Measurements from ENCODE around the gene C7orf57.
"Not testable (repeated sequence)": the region's sequence is repeated elsewhere in the genome, so short reads cannot be mapped to it uniquely, and the experiment has no call there.

The C7orf57 gene

DNA sequence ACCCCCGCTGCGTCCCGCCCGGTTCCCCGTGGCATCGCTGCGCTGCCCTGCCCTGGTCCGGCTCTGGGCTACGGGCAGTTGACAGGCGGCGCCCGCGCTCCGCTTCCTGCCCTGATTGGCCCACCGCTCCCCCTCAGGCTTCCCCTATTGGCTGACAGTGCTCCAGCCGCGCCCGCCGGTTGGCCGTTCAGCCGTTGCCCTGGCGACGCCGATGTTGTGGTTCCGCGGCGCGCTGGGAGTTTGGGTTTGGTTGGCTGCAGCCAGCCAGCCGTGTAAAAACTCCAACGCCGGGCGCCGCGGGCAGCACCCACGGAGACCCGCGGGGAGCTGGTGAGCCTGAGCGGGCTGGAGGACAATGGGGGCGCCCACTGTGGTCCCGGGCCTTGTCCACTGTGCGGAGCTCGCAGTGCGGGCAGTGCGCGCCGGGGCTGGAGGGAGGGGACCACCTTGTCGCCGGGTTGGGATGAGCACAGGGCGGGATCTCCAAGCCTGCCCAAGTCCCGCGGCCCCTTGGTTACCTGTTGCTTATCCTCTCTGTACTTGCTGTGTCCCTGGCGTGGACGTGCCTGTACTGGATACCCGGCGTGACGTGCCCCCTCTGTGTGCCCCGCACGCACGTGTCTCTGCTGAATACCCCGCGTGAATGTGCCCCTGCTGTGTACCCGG, at the start of gene C7orf57:
Gene C7orf57, plus strand, starts transcription at position 243 of the 666 bp plus-strand sequence. CDS start 766 bp downstream, outside the sequence.
- DNase-seq (ENCODE audit: low read depth): peak; percentile 66

GRCh38 chr7:47988496-47989386, 46.6 kb upstream of the C7orf57 start:
- DNase-seq (ENCODE audit: low read depth): no peak

GRCh38 chr7:47989607-47990400, 45.5 kb upstream of the C7orf57 start:
- DNase-seq (ENCODE audit: low read depth): not testable (repeated sequence)

GRCh38 chr7:47990592-47990991, 44.8 kb upstream of the C7orf57 start:
- no peak for DNase-seq (ENCODE audit: low read depth)

GRCh38 chr7:47991270-47991669, 44.1 kb upstream of the C7orf57 start:
- DNase-seq (ENCODE audit: low read depth): no peak

GRCh38 chr7:47991741-47992311, 43.5 kb upstream of the C7orf57 start:
- DNase-seq (ENCODE audit: low read depth): peak; percentile 77

- DNase-seq (ENCODE audit: low read depth): no peak
Measured at GRCh38 chr7:47992446-47992845, 42.9 kb upstream of the C7orf57 start.

DNA sequence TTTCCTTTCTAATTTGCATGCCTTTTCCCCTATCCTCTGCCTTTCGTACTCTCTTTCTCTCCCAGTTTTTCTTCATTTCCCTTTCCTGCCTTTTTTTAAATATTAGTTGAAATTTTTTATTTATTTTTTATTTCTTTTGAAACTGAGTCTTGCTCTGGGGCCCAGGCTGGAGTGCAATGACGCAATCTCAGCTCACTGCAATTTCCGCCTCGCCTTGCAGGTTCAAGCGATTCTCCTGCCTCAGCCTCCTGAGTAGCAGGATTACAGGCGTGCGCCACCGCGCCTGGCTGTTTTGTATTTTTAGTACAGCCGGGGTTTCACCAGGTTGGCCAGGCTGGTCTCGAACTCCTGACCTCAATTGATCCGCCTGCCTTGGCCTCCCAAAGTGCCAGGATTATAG, 35.9 kb upstream of the C7orf57 start:
- no peak for DNase-seq (ENCODE audit: low read depth)

- DNase-seq (ENCODE audit: low read depth): not testable (repeated sequence)
Measured at GRCh38 chr7:48000164-48000563, 35.2 kb upstream of the C7orf57 start.

- DNase-seq (ENCODE audit: low read depth): no peak
Measured at GRCh38 chr7:48004032-48004431, 31.3 kb upstream of the C7orf57 start.

GRCh38 chr7:48004638-48005037, 30.7 kb upstream of the C7orf57 start:
- no peak for DNase-seq (ENCODE audit: low read depth)

DNA sequence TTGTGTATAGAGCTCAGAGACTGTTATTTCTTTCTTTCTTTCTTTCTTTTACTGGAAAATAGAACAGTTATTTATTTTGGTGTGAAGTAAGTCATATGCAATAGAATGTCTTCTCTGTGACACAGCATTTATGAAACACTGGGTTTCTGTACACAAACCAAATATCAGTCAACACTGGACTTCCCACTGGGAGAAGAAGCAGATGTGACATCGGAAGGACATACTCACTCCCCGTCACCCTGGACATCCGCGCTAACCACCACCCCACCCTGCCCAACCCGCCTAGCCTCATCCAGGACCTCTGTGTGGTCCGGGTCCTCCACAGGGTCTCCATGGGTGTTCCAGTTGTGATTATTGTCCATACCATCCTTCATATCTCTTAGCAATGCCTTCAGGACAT, 28.5 kb upstream of the C7orf57 start:
- DNase-seq (ENCODE audit: low read depth): no peak

DNA sequence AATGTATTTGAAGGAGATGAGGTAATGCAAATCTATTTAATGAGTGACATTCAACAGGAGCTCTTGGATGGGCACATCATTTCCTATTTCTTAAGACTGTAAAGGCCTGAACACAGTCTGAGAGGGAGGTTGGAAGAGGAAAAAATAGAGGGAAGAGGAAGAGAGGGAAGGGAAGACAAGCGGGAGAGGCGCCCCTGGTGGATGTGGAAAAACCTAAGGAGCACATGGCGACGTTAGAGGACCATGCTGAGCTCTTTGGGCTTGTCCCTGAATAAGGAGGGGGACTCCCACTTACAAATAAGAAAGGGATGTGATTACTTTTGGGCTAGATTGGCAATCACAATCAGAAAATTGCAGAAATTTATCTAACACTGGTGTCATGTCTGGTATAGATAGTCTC, 26.1 kb upstream of the C7orf57 start:
- no peak for DNase-seq (ENCODE audit: low read depth)

GRCh38 chr7:48009954-48010353, 25.4 kb upstream of the C7orf57 start:
- DNase-seq (ENCODE audit: low read depth): no peak

- no peak for DNase-seq (ENCODE audit: low read depth)
Measured at GRCh38 chr7:48011323-48011722, 24.0 kb upstream of the C7orf57 start.

- DNase-seq (ENCODE audit: low read depth): no peak
Measured at GRCh38 chr7:48011951-48012350, 23.4 kb upstream of the C7orf57 start.

- DNase-seq (ENCODE audit: low read depth): no peak
Measured at GRCh38 chr7:48016641-48017040, 18.7 kb upstream of the C7orf57 start.

DNA sequence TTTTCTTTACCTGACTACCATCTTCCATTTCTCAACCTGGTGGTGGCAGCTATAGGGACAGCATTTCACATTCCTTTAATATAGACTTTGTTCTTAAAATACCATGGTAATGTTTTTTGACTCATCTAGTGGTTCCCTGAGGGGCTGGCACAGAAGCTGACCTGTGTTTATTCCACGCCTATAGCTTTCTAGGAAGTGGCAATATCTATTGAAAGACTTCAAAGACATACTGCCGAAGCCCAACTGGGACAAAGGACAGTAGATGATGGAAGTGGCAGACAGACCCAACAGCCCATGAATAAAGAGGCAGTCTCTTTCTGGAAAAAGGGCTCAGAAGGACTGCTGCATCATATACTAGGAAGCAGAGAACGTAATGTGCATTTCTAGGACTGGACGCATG, 17.7 kb upstream of the C7orf57 start:
- no peak for DNase-seq (ENCODE audit: low read depth)

GRCh38 chr7:48025624-48026023, 9.7 kb upstream of the C7orf57 start:
- no peak for DNase-seq (ENCODE audit: low read depth)

DNA sequence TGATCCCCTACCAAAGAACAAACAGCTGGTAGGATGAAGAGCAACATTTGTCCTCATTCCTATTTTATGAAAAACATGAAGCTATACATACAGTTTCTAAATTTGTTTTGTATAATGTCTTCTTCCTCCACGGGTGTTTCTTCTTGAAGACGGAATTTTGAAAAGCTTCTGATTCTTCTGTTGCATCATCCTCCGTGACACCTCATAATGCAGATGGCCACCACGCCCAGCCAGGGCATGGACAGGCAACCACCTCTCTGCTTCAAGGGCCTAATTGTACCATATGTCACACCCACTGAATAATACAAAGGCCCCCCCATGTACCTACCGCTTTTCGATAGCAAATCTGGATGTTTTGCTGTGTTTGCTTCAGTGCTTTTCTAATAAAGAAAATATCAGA, 6.4 kb upstream of the C7orf57 start, which contains the start of gene SUN3:
Gene SUN3, minus strand, starts transcription at position 170 of the 400 bp plus-strand sequence. Its CDS starts 169 bp downstream, at position 1.
- no peak for DNase-seq (ENCODE audit: low read depth)

DNA sequence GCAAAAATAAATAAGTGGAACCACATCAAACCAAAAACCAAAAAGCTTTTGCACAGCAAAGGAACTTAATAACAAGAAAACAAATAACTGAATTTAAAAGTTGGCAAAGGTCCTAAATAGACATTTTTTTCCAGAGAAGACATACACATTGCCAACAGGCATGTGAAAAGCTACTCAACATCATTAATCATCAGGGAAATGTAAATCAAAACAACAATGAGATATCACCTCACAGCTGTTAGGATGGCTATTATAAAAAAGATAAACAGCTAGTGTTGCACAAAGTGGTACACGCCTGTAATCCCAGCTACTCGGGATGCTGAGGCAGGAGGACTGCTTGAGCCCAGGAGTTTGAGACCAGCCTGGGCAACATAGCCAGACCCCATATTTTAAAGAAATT, 4.2 kb upstream of the C7orf57 start:
- no peak for DNase-seq (ENCODE audit: low read depth)

DNA sequence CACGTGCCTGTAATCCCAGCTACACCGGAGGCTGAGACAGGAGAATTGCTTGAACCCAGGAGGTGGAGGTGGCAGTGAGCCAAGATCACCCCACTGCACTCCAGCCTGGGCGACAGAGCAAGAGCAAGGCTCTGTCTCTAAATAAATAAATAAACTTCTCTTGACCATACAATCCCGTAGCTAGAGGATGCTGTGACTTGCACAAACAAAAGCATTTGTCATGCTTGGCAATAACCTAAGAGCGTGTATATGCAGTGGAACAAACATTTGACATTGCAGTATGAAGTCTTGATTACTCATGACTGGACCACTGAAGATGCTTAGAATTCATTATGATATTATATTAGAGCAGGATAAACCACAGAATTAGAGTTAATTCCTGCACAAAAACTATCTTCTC, 1.4 kb upstream of the C7orf57 start:
- DNase-seq (ENCODE audit: low read depth): no peak

All from stimulated activated CD8-positive, alpha-beta memory T cell treated with anti-CD3 and anti-CD28 coated beads, Interleukin-15, amount 100 ng/mL, for 1 hour (primary cell).